ENCODE measurements around the gene SAYSD1.

GRCh38 chr6:39056191-39056590, 58.8 kb downstream of the SAYSD1 start:
- TF ChIP-seq POLR2AphosphoS5 (IDR thresholded peaks at IDR 0.05; ENCODE audit: low read depth, low read length) (no peak), TBP (IDR thresholded peaks at IDR 0.05; ENCODE audit: low read depth, low read length) (no peak), JUN (IDR thresholded peaks at IDR 0.05; ENCODE audit: low read depth, low read length) (no peak)

Data from H1 (cell line).